ENCODE results near the gene TACC2.

DNA sequence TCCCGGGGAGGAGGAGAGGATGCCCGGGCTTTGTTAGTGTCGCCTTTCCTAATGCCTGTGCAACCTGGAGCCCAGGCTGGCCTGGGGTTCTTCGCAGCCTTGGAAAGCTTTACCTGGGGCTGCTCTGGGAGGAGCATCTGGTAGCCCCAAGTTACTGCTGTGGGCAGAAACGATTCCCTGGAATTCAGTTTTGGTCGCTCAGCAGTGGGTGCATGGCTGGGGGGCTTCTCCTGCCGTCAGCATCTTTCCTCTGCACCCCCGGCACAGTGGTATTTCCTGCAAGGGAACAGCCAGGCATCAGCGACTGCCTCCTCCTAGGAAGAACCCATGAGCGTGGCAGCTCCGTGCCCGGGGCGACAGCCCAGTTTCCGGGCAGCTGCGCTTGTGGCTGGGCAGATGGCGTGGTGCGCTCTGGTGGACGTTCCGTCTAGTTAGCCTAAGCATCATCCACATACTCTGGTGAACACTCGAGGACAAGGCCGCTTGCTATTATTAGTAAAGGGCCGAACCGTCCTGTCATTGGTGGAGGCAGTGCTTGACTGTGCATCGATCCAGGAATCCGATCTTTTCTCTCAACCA lies 175.1 kb downstream of the TACC2 start:
- TF ChIP-seq, protein P1, sequence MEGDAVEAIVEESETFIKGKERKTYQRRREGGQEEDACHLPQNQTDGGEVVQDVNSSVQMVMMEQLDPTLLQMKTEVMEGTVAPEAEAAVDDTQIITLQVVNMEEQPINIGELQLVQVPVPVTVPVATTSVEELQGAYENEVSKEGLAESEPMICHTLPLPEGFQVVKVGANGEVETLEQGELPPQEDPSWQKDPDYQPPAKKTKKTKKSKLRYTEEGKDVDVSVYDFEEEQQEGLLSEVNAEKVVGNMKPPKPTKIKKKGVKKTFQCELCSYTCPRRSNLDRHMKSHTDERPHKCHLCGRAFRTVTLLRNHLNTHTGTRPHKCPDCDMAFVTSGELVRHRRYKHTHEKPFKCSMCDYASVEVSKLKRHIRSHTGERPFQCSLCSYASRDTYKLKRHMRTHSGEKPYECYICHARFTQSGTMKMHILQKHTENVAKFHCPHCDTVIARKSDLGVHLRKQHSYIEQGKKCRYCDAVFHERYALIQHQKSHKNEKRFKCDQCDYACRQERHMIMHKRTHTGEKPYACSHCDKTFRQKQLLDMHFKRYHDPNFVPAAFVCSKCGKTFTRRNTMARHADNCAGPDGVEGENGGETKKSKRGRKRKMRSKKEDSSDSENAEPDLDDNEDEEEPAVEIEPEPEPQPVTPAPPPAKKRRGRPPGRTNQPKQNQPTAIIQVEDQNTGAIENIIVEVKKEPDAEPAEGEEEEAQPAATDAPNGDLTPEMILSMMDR (IDR thresholded peaks at IDR 0.05), result no peak
- no peak for TF ChIP-seq EZH2phosphoT487 (IDR thresholded peaks at IDR 0.05)
- no peak for TF ChIP-seq EZH2 (IDR thresholded peaks at IDR 0.05)
